ENCODE results near the gene MGMT.

The MGMT gene

DNA sequence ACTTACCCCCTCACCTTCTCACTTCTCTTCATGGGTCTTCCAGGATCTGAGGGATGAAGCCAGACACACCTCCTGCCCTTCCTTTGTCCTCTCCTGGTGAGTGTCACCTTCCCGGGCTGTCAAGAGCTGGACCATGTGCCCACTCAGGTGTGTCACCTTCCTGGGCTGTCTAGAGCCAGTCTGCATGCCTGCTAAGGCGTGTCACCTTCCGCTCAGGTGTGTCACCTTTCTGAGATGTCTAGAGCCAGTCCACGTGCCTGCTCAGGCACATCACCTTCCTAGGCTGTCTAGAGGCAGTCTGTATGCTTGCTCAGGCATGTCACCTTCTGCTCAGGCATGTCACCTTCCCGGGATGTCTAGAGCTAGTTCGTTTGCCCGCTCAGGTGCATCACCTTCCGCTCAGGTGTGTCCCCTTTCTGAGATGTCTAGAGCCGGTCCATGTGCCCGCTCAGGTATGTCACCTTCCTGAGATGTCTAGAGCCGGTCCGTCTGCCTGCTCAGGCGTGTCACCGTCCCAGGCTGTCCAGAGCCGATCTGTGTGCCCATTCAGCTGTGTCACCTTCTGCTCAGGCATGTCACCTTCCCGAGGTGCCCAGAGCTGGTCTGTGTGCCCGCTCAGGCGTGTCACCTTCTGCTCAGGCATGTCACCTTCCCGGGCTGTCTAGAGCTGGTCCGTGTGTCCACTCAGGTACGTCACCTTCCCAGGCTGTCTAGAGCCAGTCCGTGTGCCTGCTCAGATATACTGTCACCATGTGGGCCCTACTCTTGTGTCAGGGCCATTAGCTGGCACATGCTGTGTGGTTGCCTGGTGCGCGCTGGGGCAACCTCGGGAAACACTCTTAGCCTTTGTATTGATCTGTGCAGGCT, 251.7 kb downstream of the MGMT start:
- H3K27ac ChIP-seq = no peak overlapping the region
- TF ChIP-seq, protein P1, sequence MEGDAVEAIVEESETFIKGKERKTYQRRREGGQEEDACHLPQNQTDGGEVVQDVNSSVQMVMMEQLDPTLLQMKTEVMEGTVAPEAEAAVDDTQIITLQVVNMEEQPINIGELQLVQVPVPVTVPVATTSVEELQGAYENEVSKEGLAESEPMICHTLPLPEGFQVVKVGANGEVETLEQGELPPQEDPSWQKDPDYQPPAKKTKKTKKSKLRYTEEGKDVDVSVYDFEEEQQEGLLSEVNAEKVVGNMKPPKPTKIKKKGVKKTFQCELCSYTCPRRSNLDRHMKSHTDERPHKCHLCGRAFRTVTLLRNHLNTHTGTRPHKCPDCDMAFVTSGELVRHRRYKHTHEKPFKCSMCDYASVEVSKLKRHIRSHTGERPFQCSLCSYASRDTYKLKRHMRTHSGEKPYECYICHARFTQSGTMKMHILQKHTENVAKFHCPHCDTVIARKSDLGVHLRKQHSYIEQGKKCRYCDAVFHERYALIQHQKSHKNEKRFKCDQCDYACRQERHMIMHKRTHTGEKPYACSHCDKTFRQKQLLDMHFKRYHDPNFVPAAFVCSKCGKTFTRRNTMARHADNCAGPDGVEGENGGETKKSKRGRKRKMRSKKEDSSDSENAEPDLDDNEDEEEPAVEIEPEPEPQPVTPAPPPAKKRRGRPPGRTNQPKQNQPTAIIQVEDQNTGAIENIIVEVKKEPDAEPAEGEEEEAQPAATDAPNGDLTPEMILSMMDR (conservative IDR thresholded peaks at IDR 0.05) = no peak

DNA sequence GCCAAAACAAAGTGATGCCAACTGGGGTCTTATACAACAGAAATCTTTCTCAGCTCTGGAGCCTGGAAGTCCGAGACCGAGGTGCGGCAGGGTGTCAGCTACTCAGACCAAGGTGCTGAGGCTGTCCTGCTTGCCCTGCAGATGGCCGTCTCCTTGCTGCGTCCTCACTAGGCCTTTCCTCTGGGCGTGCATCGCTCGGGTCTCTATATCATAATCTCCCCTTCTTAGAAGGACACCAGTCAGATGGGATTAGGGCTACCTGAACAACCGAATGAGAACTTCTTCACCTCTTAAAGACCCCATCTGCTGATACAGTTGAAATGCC, 252.3 kb downstream of the MGMT start:
- no peak overlapping the region for H3K27ac ChIP-seq
- TF ChIP-seq, protein P1 (conservative IDR thresholded peaks at IDR 0.05) = no peak

DNA sequence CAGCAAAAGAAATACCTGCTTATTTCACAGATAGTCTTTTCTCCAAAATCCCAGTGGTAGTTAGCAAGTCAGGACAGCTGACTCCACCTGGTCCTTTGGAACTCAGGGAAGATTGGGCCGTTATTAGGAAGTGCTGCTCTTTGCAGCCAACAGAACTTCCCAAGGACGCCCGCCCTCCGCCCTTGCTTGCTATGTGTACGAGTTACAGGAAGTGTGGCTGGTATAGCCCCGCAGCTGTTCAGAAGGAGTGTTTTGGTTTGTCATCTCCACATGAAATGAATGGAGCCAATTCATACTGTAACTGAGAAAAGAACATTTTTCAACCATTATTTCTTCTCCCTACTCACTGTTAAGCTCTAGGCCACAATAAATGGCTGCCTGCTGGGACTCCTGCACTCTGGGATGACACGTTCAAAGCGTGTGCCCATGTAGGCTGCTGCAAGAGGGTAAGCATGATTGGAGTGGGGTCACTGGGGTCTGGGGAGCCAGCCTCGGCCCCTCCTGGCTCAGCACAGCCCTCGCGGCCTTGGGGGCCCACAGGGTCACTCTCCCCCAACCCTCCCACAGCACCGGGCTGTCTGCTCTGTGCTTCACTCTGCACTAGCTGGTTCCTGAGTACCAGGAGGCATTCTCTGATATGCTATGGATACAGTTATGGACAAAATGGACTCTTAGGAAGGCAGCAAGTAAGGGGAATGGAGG, 253.0 kb downstream of the MGMT start:
- TF ChIP-seq, protein P1 (conservative IDR thresholded peaks at IDR 0.05) = no peak
- no peak overlapping the region for H3K27ac ChIP-seq

DNA sequence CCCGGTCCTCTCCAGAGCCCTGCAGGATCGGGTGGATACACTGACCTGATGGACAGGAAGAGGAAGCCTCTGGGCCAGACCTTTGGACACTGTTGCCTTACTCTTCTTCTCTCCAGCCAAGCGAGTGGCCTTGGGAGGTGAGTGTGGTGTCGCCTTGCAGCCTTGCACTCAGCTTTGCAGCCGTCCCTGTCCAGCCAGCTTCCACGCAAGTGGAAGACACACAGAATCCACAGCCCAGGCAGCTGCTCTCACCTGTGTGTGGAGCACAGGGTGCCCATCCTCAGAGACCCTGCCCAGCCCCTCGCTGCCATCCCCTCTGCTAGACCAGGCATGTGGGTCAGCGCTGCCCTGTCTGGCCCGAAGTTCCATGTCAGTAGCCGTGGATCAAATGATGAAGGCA, 258.0 kb downstream of the MGMT start:
- TF ChIP-seq, protein P1 (conservative IDR thresholded peaks at IDR 0.05) = no peak
- H3K27ac ChIP-seq = no peak overlapping the region

DNA sequence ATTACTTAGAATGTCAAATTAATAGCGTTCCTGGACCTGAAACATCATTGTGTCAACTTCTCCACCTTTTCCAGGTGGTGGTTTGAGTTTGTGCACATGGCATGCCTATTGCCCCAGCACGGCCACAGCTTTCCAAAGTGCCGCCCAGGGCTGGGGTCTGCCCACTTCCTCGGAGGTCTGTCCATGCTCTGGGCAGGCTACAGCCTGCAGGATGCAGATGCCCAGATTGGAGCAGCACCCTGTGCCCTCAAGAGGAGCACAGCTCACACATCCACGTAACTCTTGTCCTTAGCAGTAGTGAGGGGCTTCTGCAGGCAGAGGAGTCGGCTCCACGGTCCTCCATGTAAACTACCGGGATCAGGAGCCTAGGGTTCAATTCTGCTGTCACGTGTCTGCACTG, 258.4 kb downstream of the MGMT start:
- TF ChIP-seq, protein P1 (conservative IDR thresholded peaks at IDR 0.05) = no peak
- no peak overlapping the region for H3K27ac ChIP-seq

DNA sequence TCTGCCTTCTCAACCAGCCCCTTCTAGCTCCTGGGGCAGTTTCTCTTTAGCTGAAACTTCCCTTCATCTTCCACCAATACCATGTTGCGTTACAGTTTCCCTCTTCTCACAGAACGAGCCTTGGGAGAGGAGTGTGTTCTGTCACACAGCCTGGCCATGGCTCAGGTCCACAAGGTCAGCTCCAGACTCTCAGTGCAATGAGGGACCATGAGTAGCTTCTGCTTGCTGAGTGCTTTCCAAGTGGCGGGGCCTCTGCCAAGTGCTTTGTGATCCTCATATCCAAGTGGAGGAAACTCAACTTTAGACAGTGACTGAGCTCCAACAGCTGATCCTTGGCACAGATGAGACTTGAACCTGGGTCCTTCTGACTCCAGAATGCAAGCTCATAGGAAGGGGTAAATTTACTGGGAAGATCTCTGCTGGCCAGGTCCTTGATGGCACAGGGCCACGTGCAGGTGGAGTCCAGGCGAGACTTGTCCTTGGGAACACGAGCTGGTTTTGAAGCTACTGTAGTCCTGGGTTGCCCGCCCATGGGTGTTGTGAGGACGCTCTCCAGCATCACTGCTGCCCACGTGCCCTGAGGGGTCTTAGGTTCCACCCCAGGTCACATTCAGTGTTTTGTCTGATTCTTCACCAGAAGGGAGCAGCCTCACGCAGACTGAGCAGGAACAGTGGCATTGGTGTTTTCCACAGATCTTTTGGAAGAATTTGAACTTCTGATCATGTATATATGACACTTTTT, 259.0 kb downstream of the MGMT start:
- TF ChIP-seq, protein P1 (conservative IDR thresholded peaks at IDR 0.05) = no peak
- no peak overlapping the region for H3K27ac ChIP-seq

DNA sequence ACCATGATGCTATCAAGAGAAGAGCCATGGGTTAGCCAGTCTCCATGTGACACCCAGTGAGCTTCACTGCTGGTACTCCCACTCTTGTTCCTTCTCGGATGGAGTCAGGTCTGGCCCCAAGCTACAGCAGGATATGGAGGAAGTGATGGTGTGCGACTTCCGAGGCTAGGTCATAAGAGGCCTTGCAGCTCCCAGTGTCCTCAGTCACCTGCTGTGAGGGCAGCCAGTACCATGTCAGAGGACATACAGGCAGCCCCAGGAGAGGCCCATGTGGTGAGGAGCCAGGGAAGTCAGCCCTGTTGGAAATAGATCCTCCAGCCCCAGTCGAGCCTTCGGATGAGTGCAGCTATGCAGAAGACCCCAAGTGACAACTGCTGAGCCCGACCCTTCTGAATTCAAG, 260.0 kb downstream of the MGMT start:
- no peak overlapping the region for H3K27ac ChIP-seq
- TF ChIP-seq, protein P1 (conservative IDR thresholded peaks at IDR 0.05) = no peak

All from VCaP (cell line).